ENCODE measurements around the gene UBE3B.

UBE3B gene

DNA sequence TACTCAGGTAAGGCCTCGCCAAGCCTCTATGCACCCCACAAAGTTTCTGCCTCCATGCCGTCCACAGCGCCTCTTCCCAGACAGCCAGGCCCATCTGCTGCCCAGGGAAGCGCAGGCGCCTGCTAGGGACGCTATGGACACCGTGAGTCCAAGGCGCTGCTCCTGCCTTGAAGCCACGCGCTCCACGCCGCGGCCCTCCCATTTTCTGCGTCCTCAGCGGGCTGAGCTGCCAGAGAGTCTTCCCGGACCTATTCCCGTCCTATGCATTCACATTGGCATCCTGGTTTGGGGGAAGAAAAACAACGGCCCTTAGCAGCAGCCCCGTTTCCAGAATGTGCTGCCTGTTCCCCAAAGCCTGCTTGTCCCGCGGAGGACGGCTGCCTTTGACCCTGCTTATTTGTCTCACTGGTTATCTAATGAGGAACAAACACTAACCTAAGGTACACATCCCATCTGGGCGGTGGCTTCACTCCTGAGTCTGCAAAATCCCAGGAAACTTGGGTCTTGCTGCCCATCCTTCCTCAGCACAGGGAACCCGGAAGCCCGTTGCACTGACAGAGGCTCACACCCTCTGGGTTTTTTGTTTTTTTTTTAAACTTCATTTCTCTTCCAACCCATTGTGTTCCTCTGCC, 57.9 kb downstream of the UBE3B start:
- H2AFZ ChIP-seq (ENCODE audit: low read length): no peak overlapping the region

DNA sequence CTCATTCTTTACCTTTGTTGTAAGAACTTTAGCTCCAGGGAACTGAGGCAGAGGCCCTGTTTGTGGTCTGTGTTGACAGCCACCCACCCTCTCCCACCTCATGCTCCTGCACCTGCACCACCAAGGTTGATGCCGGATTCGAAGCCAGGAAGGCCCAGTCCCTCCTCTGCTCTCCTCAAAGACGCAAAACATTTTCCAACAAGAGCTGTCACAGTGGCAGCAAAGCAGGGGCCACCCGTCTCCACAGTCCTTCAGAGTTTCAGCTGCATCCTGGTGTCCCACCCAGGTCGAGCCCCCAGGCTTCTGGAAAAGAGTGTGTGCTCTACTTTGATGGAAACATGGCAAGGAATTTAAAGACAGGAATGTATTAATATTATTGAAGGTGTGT, 58.4 kb downstream of the UBE3B start:
- TF ChIP-seq EZH2phosphoT487 (IDR thresholded peaks at IDR 0.05; ENCODE audit: borderline replicate concordance): no peak
- TF ChIP-seq, protein P1, sequence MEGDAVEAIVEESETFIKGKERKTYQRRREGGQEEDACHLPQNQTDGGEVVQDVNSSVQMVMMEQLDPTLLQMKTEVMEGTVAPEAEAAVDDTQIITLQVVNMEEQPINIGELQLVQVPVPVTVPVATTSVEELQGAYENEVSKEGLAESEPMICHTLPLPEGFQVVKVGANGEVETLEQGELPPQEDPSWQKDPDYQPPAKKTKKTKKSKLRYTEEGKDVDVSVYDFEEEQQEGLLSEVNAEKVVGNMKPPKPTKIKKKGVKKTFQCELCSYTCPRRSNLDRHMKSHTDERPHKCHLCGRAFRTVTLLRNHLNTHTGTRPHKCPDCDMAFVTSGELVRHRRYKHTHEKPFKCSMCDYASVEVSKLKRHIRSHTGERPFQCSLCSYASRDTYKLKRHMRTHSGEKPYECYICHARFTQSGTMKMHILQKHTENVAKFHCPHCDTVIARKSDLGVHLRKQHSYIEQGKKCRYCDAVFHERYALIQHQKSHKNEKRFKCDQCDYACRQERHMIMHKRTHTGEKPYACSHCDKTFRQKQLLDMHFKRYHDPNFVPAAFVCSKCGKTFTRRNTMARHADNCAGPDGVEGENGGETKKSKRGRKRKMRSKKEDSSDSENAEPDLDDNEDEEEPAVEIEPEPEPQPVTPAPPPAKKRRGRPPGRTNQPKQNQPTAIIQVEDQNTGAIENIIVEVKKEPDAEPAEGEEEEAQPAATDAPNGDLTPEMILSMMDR (conservative IDR thresholded peaks at IDR 0.05; ENCODE audit: low read length): no peak
- Histone ChIP-seq H3K4me1 (ENCODE audit: insufficient read depth, low read length, poor library complexity, severe bottlenecking) (no peaks in the 10 kb centered on the region), H2AFZ (ENCODE audit: low read length) (no peak overlapping the region), H4K20me1 (ENCODE audit: insufficient read depth, low read length, poor library complexity, severe bottlenecking) (no peaks in the 10 kb centered on the region), H3K79me2 (ENCODE audit: insufficient read depth, low read length) (no peaks in the 10 kb centered on the region), H3K9me2 (replicated peaks; ENCODE audit: low read depth, low read length) (no peaks in the 10 kb centered on the region), H3K4me3 (ENCODE audit: low read length, poor library complexity, severe bottlenecking) (no peak overlapping the region), H3K9me3 (ENCODE audit: insufficient read depth, low read depth, low read length) (no peaks in the 10 kb centered on the region), H3K36me3 (ENCODE audit: insufficient read depth, low read length) (peaks cover 2% of the 10 kb centered on the region; the same call in 1 of the 2 replicates), H3K4me2 (ENCODE audit: low read depth, low read length, poor library complexity, severe bottlenecking) (no peak overlapping the region), H3F3A (ENCODE audit: low read depth) (no peaks in the 10 kb centered on the region), H3K27me3 (ENCODE audit: insufficient read depth, low read length, poor library complexity, severe bottlenecking) (no peaks in the 10 kb centered on the region), H3K9ac (ENCODE audit: low read depth, low read length, poor library complexity, severe bottlenecking) (no peak overlapping the region)

More for the DNA sequence above, 57.9 kb downstream of the UBE3B start:
- Histone ChIP-seq H3K9ac (ENCODE audit: low read depth, low read length, poor library complexity, severe bottlenecking) (no peak overlapping the region), H3K4me2 (ENCODE audit: low read depth, low read length, poor library complexity, severe bottlenecking) (no peak overlapping the region), H3K27me3 (ENCODE audit: insufficient read depth, low read length, poor library complexity, severe bottlenecking) (no peaks in the 10 kb centered on the region), H4K20me1 (ENCODE audit: insufficient read depth, low read length, poor library complexity, severe bottlenecking) (no peaks in the 10 kb centered on the region), H3K79me2 (ENCODE audit: insufficient read depth, low read length) (no peaks in the 10 kb centered on the region), H3K36me3 (ENCODE audit: insufficient read depth, low read length) (peaks cover 7% of the 10 kb centered on the region; the same call in 1 of the 2 replicates), H3K9me2 (replicated peaks; ENCODE audit: low read depth, low read length) (no peaks in the 10 kb centered on the region), H3K4me3 (ENCODE audit: low read length, poor library complexity, severe bottlenecking) (no peak overlapping the region), H3F3A (ENCODE audit: low read depth) (no peaks in the 10 kb centered on the region), H3K9me3 (ENCODE audit: insufficient read depth, low read depth, low read length) (no peaks in the 10 kb centered on the region), H3K4me1 (ENCODE audit: insufficient read depth, low read length, poor library complexity, severe bottlenecking) (no peaks in the 10 kb centered on the region)
- no peak for TF ChIP-seq EZH2phosphoT487 (IDR thresholded peaks at IDR 0.05; ENCODE audit: borderline replicate concordance)
- TF ChIP-seq, protein P1 (conservative IDR thresholded peaks at IDR 0.05; ENCODE audit: low read length): no peak

DNA sequence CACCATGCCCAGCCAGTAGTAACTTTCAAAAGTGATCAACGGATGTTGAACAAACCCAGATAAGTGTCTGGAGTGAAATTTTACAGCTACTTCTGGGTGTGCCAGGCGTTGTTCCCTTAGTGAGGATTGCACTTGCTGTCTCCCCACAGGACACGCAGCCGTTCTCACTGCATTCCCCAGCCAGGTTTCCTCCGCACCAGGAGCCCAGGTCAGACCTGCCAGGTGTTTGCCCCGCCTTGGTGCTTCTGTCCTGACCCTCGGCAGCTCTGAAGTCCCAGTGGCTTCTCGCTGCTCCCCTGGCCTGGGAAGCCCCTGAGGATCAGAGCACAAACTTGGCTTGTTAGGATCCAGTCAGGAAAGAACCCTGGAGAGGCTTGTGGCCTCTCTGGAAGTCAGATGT, 59.7 kb downstream of the UBE3B start:
- H3K9me2 ChIP-seq (replicated peaks; ENCODE audit: low read depth, low read length): no peaks in the 10 kb centered on the region
- H3F3A ChIP-seq (ENCODE audit: low read depth): no peaks in the 10 kb centered on the region
- H3K4me2 ChIP-seq (ENCODE audit: low read depth, low read length, poor library complexity, severe bottlenecking): no peak overlapping the region
- no peaks in the 10 kb centered on the region for H3K9me3 ChIP-seq (ENCODE audit: insufficient read depth, low read depth, low read length)
- H3K79me2 ChIP-seq (ENCODE audit: insufficient read depth, low read length): no peaks in the 10 kb centered on the region
- H3K4me1 ChIP-seq (ENCODE audit: insufficient read depth, low read length, poor library complexity, severe bottlenecking): no peaks in the 10 kb centered on the region
- no peaks in the 10 kb centered on the region for H3K27me3 ChIP-seq (ENCODE audit: insufficient read depth, low read length, poor library complexity, severe bottlenecking)
- H3K4me3 ChIP-seq (ENCODE audit: low read length, poor library complexity, severe bottlenecking): no peak overlapping the region
- H2AFZ ChIP-seq (ENCODE audit: low read length): no peak overlapping the region
- no peak overlapping the region for H3K9ac ChIP-seq (ENCODE audit: low read depth, low read length, poor library complexity, severe bottlenecking)
- H4K20me1 ChIP-seq (ENCODE audit: insufficient read depth, low read length, poor library complexity, severe bottlenecking): no peaks in the 10 kb centered on the region
- TF ChIP-seq, protein P1 (conservative IDR thresholded peaks at IDR 0.05; ENCODE audit: low read length): no peak
- no peak for TF ChIP-seq EZH2phosphoT487 (IDR thresholded peaks at IDR 0.05; ENCODE audit: borderline replicate concordance)
- no peaks in the 10 kb centered on the region for H3K36me3 ChIP-seq (ENCODE audit: insufficient read depth, low read length)
